NCI-H526 (cell line): Measurements from ENCODE around the gene PCNT.

ENCODE experiments used
- DNase-seq, 2 experiments: peaks; one replicate each; lab custom pipeline; 2025; lab: John Stamatoyannopoulos, UW

Gene PCNT, protein sequence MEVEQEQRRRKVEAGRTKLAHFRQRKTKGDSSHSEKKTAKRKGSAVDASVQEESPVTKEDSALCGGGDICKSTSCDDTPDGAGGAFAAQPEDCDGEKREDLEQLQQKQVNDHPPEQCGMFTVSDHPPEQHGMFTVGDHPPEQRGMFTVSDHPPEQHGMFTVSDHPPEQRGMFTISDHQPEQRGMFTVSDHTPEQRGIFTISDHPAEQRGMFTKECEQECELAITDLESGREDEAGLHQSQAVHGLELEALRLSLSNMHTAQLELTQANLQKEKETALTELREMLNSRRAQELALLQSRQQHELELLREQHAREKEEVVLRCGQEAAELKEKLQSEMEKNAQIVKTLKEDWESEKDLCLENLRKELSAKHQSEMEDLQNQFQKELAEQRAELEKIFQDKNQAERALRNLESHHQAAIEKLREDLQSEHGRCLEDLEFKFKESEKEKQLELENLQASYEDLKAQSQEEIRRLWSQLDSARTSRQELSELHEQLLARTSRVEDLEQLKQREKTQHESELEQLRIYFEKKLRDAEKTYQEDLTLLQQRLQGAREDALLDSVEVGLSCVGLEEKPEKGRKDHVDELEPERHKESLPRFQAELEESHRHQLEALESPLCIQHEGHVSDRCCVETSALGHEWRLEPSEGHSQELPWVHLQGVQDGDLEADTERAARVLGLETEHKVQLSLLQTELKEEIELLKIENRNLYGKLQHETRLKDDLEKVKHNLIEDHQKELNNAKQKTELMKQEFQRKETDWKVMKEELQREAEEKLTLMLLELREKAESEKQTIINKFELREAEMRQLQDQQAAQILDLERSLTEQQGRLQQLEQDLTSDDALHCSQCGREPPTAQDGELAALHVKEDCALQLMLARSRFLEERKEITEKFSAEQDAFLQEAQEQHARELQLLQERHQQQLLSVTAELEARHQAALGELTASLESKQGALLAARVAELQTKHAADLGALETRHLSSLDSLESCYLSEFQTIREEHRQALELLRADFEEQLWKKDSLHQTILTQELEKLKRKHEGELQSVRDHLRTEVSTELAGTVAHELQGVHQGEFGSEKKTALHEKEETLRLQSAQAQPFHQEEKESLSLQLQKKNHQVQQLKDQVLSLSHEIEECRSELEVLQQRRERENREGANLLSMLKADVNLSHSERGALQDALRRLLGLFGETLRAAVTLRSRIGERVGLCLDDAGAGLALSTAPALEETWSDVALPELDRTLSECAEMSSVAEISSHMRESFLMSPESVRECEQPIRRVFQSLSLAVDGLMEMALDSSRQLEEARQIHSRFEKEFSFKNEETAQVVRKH (N-terminal part only)

DNA sequence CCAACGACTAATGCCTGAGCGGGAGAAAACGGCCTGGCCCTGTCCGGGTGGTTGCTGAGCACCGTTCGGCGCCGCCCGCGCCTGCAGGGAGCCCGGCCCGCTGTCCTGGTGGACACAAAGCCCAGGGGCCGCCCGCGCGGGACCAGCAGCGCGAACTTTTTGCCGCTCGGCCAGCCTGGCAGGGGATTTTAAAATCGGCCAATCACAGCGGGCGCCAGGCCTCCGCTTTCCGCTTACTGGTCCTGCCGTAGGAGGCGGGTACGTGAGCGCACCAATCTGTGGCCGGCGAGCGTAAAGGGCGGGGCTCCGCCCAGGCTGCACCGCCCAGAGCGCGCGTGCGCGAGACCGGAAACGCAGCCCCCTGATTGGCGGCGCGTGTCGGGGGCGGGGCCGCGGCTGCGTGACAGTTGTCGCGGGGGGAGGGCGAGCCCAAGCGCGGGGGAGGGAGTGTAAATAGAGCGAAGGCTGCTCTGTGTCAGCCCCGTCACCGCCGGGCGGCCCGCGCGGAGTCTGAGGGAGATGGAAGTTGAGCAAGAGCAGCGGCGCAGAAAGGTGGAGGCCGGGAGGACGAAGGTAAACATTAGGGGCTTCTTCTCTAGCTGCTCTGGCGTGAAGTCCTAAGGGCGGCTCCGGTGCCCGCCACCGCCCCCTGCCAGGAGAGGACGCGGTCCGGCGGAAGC lies at the start of gene PCNT, which contains the start of gene C21orf58:
PCNT (plus strand) TSS at position 447 of the 680 bp plus-strand sequence; CDS start at position 520, 73 bp downstream.
C21orf58 (minus strand) TSS at position 161 of the 680 bp plus-strand sequence. CDS start 1,132 bp downstream, outside the sequence.
- peak; percentile 86 to 98 for DNase-seq

DNA sequence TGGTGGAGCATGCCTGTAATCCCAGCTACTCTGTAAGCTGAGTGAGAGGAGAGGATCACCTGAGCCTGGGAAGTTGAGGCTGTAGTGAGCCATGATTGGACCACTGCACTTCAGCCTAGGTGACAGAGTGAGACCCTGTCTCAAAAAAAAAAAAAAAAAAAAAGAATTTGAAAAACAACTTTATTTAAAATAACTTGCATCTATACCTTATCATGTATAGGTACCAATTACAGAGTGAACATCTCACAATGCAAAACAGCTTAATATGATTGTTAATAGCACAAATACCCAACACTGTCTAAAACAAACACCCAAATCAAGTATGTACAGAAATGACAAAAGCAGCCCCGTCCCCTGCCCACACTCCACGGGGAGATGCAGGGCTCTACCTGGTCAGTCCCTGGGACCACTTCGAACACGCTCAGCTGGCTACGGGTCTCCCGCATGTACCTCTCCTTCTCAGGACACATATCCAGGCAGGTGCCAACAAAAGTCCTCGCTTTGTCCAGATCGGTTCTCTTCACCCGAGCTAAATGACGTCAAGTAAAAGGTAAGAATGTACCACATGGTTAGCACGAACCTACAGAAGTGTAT lies 49.1 kb upstream of the PCNT start:
- DNase-seq = no peak

DNA sequence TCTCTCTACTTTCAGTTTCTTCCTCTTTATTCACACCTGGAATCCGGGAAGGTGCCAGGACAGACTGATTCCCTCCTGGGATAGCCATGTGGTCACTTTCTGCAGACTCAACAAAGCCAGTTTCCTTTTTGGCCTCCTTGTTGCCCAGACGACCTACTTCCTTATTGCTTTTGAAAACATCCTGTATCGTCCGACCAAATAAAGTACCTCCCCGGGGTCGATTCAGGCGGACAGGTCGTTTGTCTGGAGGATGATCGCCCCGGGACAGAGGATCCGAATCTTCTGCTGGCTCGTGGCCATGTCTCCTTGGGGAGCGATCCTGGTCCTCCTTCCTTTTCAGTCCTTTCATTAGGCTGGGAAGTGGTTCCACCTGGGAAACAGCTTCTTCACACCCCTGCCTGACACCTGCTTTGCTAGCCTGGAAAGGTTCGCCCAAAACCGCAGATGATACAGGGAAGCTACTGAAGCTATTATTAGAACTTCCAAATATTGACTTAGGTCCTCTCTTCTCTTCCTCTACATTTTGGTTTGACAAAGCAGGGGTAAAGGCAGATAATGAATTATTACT lies 39.8 kb upstream of the PCNT start:
- DNase-seq = peak; percentile 6 to 19

DNA sequence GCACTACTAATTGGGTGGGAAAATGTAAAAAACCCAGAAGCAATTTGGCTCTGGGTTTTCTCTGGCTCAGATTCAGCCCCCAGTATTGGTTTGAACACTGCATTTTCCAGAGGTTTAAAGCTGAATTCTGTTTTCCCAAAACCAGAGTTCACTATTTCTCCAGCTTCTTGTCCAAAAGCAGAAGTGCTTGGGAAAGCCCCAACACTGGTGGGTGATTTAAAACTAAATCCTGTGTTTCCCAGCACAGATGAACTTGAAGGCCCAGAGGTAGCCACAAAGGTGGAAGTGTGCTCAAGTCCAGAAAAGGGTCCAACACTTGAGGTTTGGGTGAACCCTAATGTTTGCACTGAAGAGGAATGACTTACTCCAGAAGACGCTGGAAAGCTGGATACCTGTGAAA lies 39.2 kb upstream of the PCNT start:
- DNase-seq = no peak

DNA sequence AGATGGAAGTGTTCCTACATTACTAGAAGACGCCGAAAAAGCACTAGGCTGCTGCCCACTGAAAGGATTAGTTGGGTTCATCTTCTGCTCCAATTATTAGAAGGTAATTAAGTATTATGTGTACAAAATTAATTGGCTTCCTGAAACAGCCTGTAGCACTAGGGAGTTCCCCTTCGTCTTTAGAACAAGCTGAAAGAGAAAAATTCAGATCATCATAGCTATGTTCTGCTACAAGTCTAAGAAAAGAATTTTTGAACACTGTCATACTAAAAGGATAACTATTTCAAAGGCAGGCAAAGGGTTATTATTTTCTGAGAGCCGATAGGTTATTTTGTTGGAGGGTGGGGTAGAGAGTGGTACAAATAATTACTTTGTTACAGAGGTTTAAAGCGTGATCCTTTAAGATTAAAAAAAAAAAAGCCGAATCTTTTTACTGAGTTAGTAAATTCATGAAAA lies 38.7 kb upstream of the PCNT start, which contains the start of gene MCM3AP:
MCM3AP (minus strand) TSS at position 406 of the 456 bp plus-strand sequence; CDS start at position 81, 325 bp downstream.
- DNase-seq = no peak

DNA sequence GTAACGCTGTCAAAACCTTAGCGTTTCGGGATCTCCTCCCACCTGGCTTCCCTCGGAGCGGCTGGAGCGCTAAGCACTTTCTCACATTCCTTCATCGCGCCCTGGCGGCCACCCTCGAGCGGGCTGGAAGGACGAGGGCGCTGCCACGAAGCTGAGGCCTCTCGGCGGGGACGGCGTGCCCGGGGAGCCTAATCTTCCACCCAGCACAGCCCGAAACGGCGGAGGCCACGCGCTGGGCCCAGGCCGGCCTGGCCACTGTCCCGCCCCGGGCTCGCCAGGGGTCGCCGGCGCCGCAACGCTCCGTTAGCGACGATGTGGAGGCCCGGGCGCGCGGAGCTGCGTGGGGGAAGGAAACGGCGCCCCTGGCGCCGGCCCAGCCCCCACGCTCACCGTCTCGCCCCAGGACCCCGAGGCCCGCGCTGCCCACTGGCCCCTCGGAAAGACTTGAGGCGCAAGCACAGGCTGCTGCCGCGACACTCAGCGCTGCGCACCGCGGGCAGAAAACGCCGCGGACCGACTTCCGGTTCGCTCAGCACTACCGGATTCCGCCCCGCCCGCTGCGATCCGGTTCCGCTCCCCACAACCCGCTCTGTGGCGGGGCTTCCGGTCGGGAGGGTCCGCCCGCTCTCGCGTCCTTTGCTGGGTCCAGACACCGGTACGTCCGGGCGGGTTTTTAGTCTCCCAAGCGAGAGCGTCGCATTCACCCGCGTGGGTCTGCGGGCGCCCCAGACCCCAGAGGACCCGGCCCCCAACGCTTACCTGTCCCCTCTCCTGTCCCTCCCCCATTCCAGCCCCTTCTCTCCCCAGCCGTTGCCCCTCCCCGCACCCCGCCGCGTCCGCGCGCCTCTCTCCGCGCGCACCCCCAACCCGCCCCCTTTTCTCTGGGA lies 38.0 kb upstream of the PCNT start, which contains the start of gene YBEY:
YBEY (plus strand) TSS at position 582 of the 887 bp plus-strand sequence. CDS start 572 bp downstream, outside the sequence.
- peak; percentile 80 to 97 for DNase-seq

DNA sequence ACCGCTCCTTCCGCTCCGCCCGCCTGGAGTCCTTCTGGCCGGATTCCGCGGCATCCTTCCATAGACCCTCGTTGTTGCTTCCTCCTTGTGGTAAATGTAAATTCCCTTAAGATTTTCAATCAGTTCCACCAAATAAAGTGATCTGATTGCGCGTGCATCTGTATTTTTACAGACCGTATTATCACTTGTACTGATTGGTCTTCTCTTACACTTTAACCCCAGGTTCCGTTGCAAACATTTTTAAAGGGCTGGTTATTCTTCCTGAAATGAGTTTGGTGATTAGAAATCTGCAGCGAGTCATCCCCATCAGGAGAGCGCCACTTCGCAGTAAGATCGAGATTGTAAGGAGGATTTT lies 37.3 kb upstream of the PCNT start:
- DNase-seq = no peak

DNA sequence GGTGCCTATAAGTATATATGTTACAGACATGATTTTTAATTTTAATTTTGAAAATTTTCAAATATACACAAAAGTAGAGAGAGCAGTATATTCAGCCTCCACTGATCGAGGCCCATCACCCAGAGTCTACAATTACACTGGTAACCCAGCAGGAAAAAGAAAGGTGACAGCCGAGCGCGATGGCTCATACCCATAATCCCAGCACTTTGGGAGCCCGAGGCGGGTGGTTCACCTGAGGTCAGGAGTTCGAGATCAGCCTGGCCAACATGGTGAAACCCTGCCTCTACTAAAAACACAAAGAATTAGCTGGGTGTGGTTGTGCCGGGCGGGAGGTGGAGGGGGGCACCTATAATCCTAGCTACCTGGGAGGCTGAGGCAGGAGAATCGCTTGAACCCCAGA lies 36.4 kb upstream of the PCNT start:
- no peak for DNase-seq

DNA sequence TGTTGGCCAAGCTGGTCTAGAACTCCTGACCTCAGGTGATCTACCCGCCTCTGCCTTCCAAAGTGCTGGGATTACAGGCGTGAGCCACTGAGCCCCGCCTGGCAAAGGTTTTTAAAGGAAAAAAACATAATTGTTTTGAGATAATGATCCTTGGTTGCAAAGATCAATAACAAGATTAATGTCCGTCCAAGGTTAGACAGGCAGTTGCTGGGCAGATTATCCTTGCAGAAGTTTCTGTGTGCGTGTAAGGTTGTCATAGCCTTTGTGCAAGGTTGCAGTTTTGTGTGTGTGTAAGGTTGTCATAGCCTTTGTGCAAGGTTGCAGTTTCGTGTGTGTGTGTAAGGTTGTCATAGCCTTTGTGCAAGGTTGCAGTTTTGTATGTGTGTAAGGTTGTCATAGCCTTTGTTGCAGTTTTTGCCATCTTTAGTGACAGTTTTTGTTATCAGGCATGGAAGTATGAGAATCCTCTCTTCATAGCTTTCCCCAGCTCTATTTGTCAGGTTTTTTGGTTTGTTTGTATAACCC lies 34.2 kb upstream of the PCNT start:
- no peak for DNase-seq

DNA sequence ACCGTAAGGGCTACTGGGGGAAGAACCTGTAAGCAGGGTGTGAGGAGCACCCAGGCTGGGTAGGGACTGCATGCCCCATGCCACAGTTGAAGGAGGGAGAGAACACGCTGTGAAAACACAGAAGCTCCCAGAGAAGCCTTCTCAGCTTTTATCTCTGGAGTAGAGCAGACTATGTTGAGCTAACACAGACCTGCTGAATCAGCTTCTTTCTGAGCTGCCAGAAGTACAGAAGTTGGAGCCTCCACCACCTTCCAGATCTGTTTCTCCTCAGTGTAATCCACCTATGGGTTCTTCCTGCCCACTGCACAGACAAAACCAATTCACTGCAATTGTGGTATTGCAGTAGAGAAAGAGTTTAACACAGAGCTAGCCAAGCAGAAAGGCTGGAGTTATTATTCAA lies 32.4 kb upstream of the PCNT start:
- no peak for DNase-seq

DNA sequence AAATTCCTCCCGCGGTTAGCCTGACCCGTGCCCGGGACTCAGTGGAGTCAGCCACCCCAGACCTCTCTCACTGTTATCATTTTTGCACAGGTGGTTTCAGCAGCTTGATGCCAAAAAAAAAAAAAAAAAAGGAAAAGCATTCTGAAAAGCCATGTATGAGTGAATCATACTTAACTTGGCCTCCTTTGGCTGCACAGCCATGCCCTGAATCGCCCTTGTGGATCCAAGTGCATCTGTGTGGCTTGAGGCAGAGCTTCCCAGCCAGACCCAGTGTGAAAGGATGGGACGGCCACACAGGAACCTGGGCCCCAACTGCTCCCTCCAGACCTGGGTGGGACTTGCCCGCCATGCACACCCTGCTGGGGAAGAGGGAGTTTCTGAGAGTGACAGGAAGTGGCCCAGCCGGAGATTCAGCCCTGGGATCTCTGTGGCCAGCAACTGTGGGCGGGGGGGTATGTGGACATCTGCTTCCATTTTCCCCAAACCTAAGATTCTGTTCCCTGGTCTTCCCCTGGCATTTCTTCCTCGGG lies 29.2 kb upstream of the PCNT start:
- DNase-seq = no peak

DNA sequence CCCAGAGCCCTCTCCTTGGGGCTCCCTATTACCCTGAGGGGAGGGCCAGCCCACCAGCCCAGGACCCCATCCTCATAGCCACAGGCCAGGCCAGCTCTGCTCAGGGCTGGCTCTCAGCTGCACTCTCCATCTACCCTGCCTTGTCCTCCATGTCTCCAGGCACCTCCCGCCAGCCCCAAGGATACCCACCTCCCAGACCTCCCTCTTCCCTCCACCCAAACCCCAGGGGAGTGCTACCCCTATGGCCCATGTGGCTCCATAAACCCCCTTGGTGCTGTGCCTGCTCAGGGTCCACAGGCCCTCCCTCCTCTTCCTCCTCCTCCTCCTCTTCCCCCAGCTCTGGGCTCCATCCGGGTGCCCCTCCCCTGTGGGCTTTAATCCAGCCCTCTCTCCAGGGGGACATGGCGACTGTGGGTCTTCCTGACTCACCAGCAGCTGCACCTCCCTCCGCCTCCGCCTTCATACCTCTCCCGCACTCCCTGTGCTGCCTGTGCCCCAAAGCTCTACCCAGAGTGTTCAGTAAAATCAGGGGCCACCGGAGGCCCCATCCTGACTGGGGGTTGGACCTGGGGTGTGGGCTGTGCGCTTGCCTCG lies 28.7 kb upstream of the PCNT start:
- no peak for DNase-seq

DNA sequence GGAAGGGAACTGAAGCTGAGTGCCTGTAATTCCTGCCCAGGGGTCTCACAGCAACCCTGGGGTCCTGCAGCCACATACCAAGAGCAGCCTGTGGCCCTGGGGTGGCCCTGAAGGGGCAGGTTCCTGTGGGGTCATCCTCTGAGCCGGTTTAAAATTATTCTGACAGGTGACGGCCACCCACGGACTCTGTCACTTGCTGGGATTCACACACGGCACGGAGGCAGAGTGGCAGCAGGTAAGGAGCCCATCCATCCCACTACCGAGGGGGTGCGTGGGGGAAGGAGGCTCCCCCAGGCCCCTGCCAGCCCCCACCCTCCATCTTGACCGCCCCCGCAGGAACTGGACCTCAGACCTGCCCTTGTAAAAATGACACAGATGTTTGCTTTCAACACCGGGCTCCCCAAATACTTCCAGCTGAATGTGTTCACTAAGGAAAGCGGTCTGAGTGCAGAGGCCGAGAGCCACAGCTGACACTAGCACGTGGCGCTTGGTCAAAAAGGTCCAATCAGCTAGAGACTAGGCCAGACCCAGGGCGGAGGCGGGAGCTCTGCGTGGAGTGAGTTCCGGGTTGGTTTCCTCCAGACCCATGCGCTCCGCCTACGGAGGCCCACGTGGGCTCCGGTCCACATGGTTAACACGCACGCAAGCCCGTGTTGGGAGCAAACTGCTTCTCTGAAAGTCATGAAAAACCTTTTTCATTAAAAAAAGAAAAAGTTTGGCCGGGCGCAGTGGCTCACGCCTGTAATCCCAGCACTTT lies 27.8 kb upstream of the PCNT start:
- DNase-seq = peak; percentile 50 to 74

DNA sequence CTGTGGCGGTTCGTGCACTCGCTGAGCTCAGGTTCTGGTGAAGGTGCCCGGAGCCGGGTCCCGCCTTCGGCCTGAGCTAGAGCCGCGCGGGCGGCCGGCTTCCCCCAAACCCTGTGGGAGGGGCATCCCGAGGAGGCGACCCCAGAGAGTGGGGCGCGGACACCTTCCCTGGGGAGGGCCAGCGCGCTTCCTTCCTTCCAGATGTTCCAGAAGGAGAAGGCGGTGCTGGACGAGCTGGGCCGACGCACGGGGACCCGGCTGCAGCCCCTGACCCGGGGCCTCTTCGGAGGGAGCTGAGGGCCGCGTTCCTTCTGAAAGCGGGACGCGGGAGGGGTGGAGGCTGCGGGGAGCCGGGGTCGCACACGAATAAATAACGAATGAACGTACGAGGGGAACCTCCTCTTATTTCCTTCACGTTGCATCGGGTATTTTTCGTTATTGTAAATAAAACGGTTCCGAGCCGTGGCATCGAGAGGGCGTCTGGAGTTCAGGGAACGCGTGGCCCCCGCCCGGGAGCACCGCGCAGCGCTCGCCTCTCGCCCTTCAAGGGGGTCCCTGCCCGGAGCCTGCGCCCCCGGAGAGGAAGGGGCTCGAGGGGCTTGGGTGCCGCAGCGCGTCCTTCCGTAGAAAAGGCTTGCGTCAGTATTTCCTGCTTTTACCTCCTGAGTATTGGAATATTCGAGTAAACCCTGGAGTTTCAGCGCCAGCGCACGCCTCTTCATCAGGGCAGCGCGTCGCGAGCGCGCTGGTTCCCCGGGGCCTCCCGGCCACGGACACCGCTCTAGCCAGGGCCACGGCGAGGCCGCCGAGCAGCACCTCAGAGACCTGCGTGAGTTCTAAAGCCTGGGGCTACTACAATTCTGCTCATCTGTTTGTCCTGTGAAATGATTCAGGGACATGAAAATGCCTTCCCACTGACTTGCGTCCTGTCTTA lies 26.4 kb upstream of the PCNT start:
- peak in 1 of 2 experiments; percentile 47 for DNase-seq

DNA sequence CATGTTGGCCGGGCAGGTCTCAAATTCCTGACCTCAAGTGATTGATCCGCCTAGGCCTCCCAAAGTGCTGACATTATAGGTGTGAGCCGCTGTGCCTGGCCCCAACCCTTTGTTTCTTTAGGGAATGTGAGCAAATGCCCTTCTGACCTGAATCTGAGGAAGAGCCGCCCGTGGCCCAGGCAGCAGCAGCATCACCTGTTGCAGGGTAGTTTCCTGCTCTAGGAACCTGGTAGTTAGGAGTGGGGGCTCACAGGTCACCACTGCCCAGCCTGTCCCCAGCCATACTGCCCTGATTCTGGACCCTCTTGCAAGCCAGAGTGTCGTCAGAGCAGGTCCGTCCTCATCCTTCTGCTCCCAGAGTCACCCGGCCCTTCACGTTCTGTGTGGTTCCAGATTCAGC lies 24.8 kb upstream of the PCNT start:
- DNase-seq = no peak

DNA sequence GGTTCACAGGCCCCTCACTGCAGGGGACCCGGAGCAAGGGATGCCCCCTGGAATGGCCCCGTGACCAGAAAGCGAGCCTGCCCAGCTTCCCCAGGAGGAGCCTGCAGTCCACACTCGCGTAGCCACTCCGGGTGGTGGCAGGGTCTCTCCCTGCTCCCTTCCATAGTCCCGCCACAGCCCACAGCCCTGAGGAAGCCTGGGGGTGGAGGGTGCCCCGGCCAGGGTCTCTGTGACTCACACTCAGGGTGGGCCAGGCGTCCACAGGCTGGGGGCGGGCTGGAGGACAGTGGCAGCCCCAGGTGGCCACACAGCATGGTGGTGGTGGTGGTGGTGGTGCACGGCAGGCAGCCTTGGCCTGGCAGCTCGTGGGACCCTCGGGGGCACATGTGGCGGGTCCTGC lies 22.2 kb upstream of the PCNT start:
- DNase-seq = no peak
